HUES6 (cell line): ENCODE results near the gene SMYD3.

Experiments
- H3K27ac ChIP-seq: 2 replicates; pipeline ENCODE4 v1.7.0; 2013; ENCODE audit warnings: low read depth, mild to moderate bottlenecking, low read length, inconsistent platforms
- H3K27me3 ChIP-seq: 2 replicates; pipeline ENCODE4 v1.6.1; 2013; ENCODE audit warnings: low read length; ENCODE audit not compliant: control insufficient read depth, insufficient read depth
- H3K36me3 ChIP-seq: 2 replicates; pipeline ENCODE4 v1.6.1; 2013; ENCODE audit warnings: low read length; ENCODE audit not compliant: control insufficient read depth, insufficient read depth
- H3K4me1 ChIP-seq: 2 replicates; pipeline ENCODE4 v1.6.1; 2013; ENCODE audit warnings: low read length; ENCODE audit not compliant: control insufficient read depth, insufficient read depth
- H3K4me3 ChIP-seq: 2 replicates; pipeline ENCODE4 v1.5.1; 2013; ENCODE audit warnings: low read depth, low read length
- H3K9ac ChIP-seq: one replicate; pipeline ENCODE4 v1.6.1; 2013; ENCODE audit warnings: mild to moderate bottlenecking, low read length
- H3K9me3 ChIP-seq: 2 replicates; pipeline ENCODE4 v1.6.1; 2013; ENCODE audit warnings: low read depth, low read length; ENCODE audit not compliant: control insufficient read depth, insufficient read depth

Gene SMYD3

GRCh38 chr1:246215510-246215903 is 291.6 kb downstream of the SMYD3 start:
- H3K4me3 ChIP-seq = no peak overlapping the region
- H3K9me3 ChIP-seq = peaks cover 3% of the 10 kb centered on the region
- H3K36me3 ChIP-seq = no peaks in the 10 kb centered on the region
- H3K27ac ChIP-seq = no peak overlapping the region
- no peak overlapping the region for H3K9ac ChIP-seq
- peaks cover 16% of the 10 kb centered on the region for H3K4me1 ChIP-seq
- no peaks in the 10 kb centered on the region for H3K27me3 ChIP-seq

DNA sequence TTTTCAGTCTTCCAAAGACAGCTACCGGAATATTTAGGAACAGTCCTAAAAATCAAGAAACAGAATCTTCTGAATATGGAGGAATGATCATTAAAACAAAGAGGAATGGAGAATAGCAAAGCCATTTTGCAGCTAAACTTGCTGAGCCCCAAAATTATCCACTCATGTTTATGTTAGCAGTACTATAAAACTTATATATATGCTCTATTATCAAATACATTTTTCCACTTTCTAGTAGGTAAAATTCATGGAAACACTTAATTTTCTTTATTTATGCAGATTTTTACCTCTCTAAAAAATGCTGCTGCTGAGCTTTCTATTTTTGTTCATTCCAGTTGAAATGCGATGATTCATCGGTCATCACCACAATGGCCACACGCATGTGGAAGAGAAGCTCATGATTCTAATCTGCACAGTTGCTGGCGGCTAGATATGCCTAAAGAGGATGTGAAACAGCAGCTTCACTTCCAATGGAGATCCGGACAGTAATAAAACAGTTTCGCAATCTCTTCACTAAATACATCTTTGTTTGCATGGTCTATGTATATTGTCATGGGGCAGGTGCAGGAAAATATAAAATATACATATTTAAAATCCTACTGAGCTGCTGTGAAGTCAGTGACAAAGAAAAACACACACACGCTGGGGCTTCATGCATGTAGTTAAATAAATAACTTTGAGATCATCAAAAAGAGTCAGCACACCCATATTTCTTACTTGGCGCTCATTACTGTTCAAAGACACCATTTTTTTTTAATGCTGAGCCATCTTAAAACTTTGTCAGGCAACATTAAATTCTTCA is 292.2 kb downstream of the SMYD3 start:
- Histone ChIP-seq H3K4me3 (no peak overlapping the region), H3K4me1 (peaks cover 16% of the 10 kb centered on the region), H3K27me3 (no peaks in the 10 kb centered on the region), H3K9me3 (no peaks in the 10 kb centered on the region), H3K9ac (no peak overlapping the region), H3K27ac (no peak overlapping the region), H3K36me3 (no peaks in the 10 kb centered on the region)

- Histone ChIP-seq H3K27ac (no peak overlapping the region), H3K4me1 (peaks cover 7% of the 10 kb centered on the region; the same call in 1 of the 2 replicates), H3K36me3 (no peaks in the 10 kb centered on the region), H3K9me3 (no peaks in the 10 kb centered on the region), H3K9ac (no peak overlapping the region), H3K27me3 (no peaks in the 10 kb centered on the region), H3K4me3 (no peak overlapping the region)
Measured at GRCh38 chr1:246213947-246214346, 293.1 kb downstream of the SMYD3 start.

- no peak overlapping the region for H3K9ac ChIP-seq
- H3K27me3 ChIP-seq = no peaks in the 10 kb centered on the region
- H3K4me3 ChIP-seq = no peak overlapping the region
- no peak overlapping the region for H3K27ac ChIP-seq
- no peaks in the 10 kb centered on the region for H3K9me3 ChIP-seq
- no peaks in the 10 kb centered on the region for H3K36me3 ChIP-seq
- peaks cover 7% of the 10 kb centered on the region; the same call in 1 of the 2 replicates for H3K4me1 ChIP-seq
Measured at GRCh38 chr1:246213502-246213901, 293.6 kb downstream of the SMYD3 start.

DNA sequence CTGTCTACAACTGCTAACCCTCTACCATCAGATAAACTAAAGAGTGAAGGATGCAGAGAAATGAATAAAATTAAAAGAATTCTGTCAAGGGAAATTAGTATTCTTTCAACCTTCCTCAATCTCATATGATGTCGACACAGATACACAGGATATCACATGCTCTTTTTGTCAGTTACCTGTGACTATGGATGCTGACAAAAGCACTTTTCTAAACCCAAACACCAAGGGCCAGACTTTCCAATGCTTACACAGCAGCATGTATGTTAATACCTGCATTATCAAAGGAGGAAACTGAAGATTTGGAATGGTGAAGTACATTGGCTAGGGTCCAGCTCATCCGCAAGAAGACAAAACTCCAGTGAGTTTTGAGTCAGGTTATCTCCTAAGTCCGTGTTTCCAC is 294.0 kb downstream of the SMYD3 start:
- Histone ChIP-seq H3K9ac (no peak overlapping the region), H3K4me3 (no peak overlapping the region), H3K9me3 (no peaks in the 10 kb centered on the region), H3K27me3 (no peaks in the 10 kb centered on the region), H3K27ac (no peak overlapping the region), H3K4me1 (peaks cover 7% of the 10 kb centered on the region; the same call in 1 of the 2 replicates), H3K36me3 (no peaks in the 10 kb centered on the region)

DNA sequence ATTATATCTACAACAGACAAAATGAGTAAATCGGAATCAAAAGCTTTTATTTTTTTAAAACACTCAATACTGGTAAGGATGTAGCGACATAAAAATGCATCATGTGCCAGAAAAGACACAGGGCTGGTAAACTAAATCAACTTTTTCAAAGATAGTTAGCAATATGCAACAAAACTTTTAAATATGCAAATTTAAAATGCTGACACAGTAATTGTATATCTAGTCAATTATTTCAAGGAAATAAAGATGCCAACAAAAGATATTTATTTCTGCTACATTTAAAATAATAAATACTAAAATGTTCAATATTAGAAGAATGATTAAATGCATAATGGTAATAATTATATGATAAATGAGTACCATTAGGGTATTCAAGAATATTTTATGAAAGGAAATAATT is 295.1 kb downstream of the SMYD3 start:
- Histone ChIP-seq H3K4me3 (no peak overlapping the region), H3K9ac (no peak overlapping the region), H3K4me1 (peaks cover 7% of the 10 kb centered on the region; the same call in 1 of the 2 replicates), H3K9me3 (no peaks in the 10 kb centered on the region), H3K36me3 (no peaks in the 10 kb centered on the region), H3K27ac (no peak overlapping the region), H3K27me3 (no peaks in the 10 kb centered on the region)

GRCh38 chr1:246210756-246211155 is 296.3 kb downstream of the SMYD3 start:
- peaks cover 7% of the 10 kb centered on the region; the same call in 1 of the 2 replicates for H3K4me1 ChIP-seq
- H3K27me3 ChIP-seq = no peaks in the 10 kb centered on the region
- no peak overlapping the region for H3K27ac ChIP-seq
- H3K36me3 ChIP-seq = no peaks in the 10 kb centered on the region
- H3K9ac ChIP-seq = no peak overlapping the region
- H3K9me3 ChIP-seq = no peaks in the 10 kb centered on the region
- no peak overlapping the region for H3K4me3 ChIP-seq

- H3K36me3 ChIP-seq = no peaks in the 10 kb centered on the region
- no peaks in the 10 kb centered on the region for H3K27me3 ChIP-seq
- H3K4me1 ChIP-seq = peaks cover 7% of the 10 kb centered on the region; the same call in 1 of the 2 replicates
Measured at GRCh38 chr1:246208105-246208504, 299.0 kb downstream of the SMYD3 start.

GRCh38 chr1:246203180-246203579 is 303.9 kb downstream of the SMYD3 start:
- Histone ChIP-seq H3K9ac (no peak overlapping the region), H3K9me3 (no peaks in the 10 kb centered on the region), H3K4me3 (no peak overlapping the region), H3K27ac (no peak overlapping the region), H3K36me3 (no peaks in the 10 kb centered on the region), H3K27me3 (no peaks in the 10 kb centered on the region), H3K4me1 (no peaks in the 10 kb centered on the region)

More at GRCh38 chr1:246208105-246208504, 299.0 kb downstream of the SMYD3 start:
- H3K9me3 ChIP-seq = no peaks in the 10 kb centered on the region
- no peak overlapping the region for H3K27ac ChIP-seq
- no peak overlapping the region for H3K4me3 ChIP-seq
- H3K9ac ChIP-seq = no peak overlapping the region

GRCh38 chr1:246200738-246201137 is 306.3 kb downstream of the SMYD3 start:
- H3K9me3 ChIP-seq = no peaks in the 10 kb centered on the region
- no peak overlapping the region for H3K9ac ChIP-seq
- H3K27ac ChIP-seq = no peak overlapping the region
- no peaks in the 10 kb centered on the region for H3K36me3 ChIP-seq
- H3K4me3 ChIP-seq = no peak overlapping the region
- H3K4me1 ChIP-seq = no peaks in the 10 kb centered on the region
- no peaks in the 10 kb centered on the region for H3K27me3 ChIP-seq

DNA sequence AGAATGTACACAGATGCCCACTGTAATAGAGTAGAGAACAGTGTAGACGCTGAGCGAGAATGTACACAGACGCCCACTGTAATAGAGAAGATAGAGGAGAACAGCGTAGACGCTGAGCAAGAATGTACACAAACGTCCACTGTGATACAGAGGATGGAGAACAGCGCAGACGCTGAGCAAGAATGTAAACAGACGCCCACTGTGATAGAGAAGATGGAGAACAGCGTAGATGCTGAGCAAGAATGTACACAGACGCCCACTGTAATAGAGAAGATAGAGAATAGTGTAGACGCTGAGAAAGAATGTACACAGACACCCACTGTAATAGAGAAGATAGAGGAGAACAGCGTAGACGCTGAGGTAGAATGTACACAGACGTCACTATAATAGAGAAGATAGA is 306.9 kb downstream of the SMYD3 start:
- no peaks in the 10 kb centered on the region for H3K4me1 ChIP-seq
- H3K4me3 ChIP-seq = no peak overlapping the region
- H3K27ac ChIP-seq = no peak overlapping the region
- H3K9ac ChIP-seq = no peak overlapping the region
- H3K27me3 ChIP-seq = no peaks in the 10 kb centered on the region
- H3K9me3 ChIP-seq = no peaks in the 10 kb centered on the region
- no peaks in the 10 kb centered on the region for H3K36me3 ChIP-seq
